LNCAP (cell line): ENCODE measurements around the gene TRIM13.
A peak's percentile ranks its signal among the peaks of the same experiment; 100 is the strongest.

Experiments
- CTCF ChIP-seq: fragments of 450-650 bp; IDR thresholded peaks from 2 replicates; pipeline ENCODE4 v1.5.1; 2017; ENCODE audit warnings: mild to moderate bottlenecking

The TRIM13 gene

GRCh38 chr13:49972709-49973108 is 24.1 kb upstream of the TRIM13 start:
- TF ChIP-seq CTCF, result no peak

DNA sequence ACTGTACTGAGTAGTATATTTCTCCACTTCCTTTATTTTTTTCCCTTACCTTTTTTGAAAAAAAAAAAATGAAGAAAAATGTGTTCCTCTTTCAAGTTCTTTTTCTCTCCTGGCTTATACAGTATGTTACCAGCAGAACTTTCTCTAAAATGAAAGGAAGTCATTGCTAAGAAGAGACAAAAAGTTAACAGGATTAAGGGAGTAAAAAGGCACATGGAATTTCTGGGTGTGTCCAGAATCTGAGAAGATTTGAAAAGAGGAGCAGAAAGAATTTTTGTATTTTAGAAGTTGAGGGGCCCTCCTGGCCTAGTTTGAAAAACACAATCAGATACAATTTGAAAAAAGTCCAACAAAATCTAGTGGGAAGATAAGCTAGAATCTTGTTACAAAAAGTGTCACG is 21.0 kb upstream of the TRIM13 start:
- no peak for TF ChIP-seq CTCF

DNA sequence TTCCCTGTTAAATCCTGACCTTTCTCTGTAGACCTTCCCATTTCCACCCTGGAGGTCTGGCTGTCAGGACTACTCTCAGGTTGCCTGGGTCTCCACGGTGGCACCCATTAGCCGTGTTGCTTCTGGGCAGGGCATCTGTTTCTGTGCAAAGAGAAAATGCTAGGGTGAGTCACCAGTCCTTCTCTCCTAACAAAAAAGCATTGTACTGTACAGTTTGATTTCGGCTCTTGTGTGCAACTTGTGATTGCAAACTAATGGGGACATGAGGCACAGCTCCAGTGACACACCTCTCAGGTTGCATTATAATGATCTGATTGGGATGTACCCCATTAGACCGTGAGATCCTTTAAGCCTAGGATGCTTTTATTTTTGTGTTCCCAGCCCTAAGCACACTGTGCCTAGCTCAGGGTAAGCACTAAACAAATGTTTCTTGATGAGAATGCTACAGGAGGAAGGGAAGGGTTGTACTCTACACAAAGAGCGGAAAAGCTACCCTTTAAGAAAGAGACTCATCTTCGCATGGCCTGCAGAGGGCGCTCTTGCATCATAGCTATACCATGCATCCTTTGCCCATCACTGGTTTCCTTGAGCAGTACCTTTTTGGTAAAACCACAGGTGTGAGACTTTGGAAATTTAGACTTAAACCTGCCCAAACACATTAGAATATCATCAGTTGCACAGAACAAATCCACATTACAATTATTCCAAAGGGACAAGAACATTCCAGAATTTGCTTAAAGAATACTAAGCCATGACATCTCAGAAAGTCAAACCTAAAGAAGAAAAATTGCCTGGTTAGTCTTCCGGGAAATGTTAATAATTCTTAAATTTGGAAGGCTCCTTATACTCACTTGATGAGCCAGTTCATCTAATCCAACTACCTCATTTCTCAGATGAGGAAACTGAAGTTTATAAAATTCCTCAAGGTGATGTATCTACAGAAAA is 20.3 kb upstream of the TRIM13 start:
- peak; percentile 77 for TF ChIP-seq CTCF

- no peak for TF ChIP-seq CTCF
These were observed 18.9 kb upstream of the TRIM13 start for GRCh38 chr13:49977992-49978391.

GRCh38 chr13:49980266-49980665 is 16.6 kb upstream of the TRIM13 start:
- no peak for TF ChIP-seq CTCF

- TF ChIP-seq CTCF, result no peak
These were observed 11.7 kb upstream of the TRIM13 start for GRCh38 chr13:49985129-49985528.

DNA sequence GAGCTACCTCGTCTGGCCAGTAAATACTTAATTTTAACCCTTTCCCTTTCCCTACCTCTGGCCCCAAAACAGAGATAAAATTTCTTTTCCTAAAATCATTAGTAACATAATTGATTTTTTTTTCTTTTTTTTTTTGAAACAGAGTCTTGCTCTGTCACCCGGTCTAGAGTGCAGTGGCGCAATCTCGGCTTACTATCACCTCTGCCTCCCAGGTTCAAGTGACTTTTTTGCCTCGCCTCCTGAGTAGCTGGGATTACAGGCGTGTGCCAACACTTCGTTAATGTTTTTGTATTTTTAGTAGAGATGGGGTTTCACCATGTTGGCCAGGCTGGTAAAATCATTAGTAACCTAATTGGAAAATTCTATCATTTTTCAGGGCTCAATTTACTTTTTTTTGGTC is 10.4 kb upstream of the TRIM13 start:
- no peak for TF ChIP-seq CTCF

DNA sequence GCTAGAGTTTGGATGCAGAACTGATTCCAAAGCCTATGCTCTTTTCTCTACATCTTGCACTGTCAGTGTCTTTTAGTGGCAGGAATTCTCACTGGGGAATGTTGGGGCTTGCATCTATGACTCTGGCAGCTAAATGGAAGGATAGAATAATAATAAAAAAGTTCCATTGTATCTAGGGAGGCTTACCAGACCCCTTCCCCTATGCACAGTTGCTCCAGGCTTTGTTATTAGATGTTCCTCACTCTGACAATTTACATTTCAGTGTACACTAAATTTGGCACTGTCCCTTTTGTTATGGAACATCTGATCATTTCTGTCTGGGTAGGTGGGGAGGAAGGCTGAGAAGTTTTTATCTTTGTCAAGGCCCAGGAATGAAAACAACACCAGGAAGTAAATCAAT is 3.7 kb upstream of the TRIM13 start:
- no peak for TF ChIP-seq CTCF
